Measurements from ENCODE around the gene ZSWIM7. TPM values are rescaled to one million over a fixed set of nuclear protein-coding genes. Genes with fewer than 3 reads are reported as not detected.

Gene ZSWIM7
- total and polyA plus RNA-seq, 11 donors = 15.3 to 47.3 (median 32.6) TPM

- 89 to 100% (median 97%) methylated on average over 1 of the region's 1 CpG for WGBS, 4 donors
- Histone ChIP-seq H3K9me3 (peaks cover 0 to 6% (median 0%) of the 10 kb centered on the region in 12 donors), H3K27ac (peak overlapping the region in 7 of 12 donors; percentile 6 to 69 (median 29)), H3K4me3 (no peak overlapping the region), H3K36me3 (peaks cover 0 to 99% (median 92%) of the 10 kb centered on the region in 9 donors), H3K27me3 (no peaks in the 10 kb centered on the region), H3K4me1 (peaks cover 4 to 38% (median 14%) of the 10 kb centered on the region in 12 donors)
- DNase-seq = no peak
- intact Hi-C loops (cut with DNase I) = no loop called here
- ATAC-seq = no peak
- TF ChIP-seq POLR2A (IDR thresholded peaks at IDR 0.05) (no peak), CTCF (IDR thresholded peaks at IDR 0.05) (no peak)
Observed at GRCh38 chr17:16005636-16006035, 6.1 kb upstream of the ZSWIM7 start.

GRCh38 chr17:16003841-16004240 lies 4.3 kb upstream of the ZSWIM7 start:
- Histone ChIP-seq H3K36me3 (peaks cover 0 to 81% (median 74%) of the 10 kb centered on the region in 9 donors), H3K27ac (peak overlapping the region; percentile 6 to 80 (median 54)), H3K4me1 (peaks cover 4 to 43% (median 18%) of the 10 kb centered on the region in 12 donors), H3K4me3 (no peak overlapping the region), H3K27me3 (no peaks in the 10 kb centered on the region), H3K9me3 (peaks cover 0 to 6% (median 0%) of the 10 kb centered on the region in 12 donors)
- WGBS, 4 donors = 44 to 66% (median 57%) methylated on average over 1 of the region's 1 CpG
- ATAC-seq (peak in 1 of 4 donors; percentile 6), DNase-seq (peak in 1 of 5 donors; percentile 21)
- intact Hi-C loops (cut with DNase I) = no loop called here
- TF ChIP-seq CTCF (IDR thresholded peaks at IDR 0.05) (no peak), POLR2A (IDR thresholded peaks at IDR 0.05) (no peak)

- peaks cover 0 to 70% (median 64%) of the 10 kb centered on the region in 9 donors for H3K36me3 ChIP-seq
- no peaks in the 10 kb centered on the region for H3K27me3 ChIP-seq
- peak overlapping the region in 10 of 12 donors; percentile 6 to 68 (median 54) for H3K27ac ChIP-seq
- H3K4me3 ChIP-seq = no peak overlapping the region
- ATAC-seq (no peak), DNase-seq (no peak)
- peaks cover 4 to 46% (median 27%) of the 10 kb centered on the region in 12 donors for H3K4me1 ChIP-seq
- 86 to 100% (median 95%) methylated on average over 2 of the region's 2 CpGs for WGBS, 4 donors
- H3K9me3 ChIP-seq = peaks cover 0 to 6% (median 0%) of the 10 kb centered on the region in 12 donors
- intact Hi-C loops (cut with DNase I) = no loop called here
- TF ChIP-seq POLR2A (IDR thresholded peaks at IDR 0.05) (no peak), CTCF (IDR thresholded peaks at IDR 0.05) (no peak)
Observed at GRCh38 chr17:16002708-16003260, 3.3 kb upstream of the ZSWIM7 start.

GRCh38 chr17:16001226-16001897 lies 1.9 kb upstream of the ZSWIM7 start:
- H3K27ac ChIP-seq = peak overlapping the region in 4 of 12 donors; percentile 88 to 98 (median 97)
- H3K4me3 ChIP-seq = peak overlapping the region in 8 of 12 donors; percentile 58 to 86 (median 78)
- intact Hi-C loops (cut with DNase I) = no loop called here

More at GRCh38 chr17:16001226-16001897, 1.9 kb upstream of the ZSWIM7 start:
- DNase-seq (no peak), ATAC-seq (no peak)
- H3K36me3 ChIP-seq = peaks cover 0 to 63% (median 52%) of the 10 kb centered on the region in 9 donors
- H3K4me1 ChIP-seq = peaks cover 4 to 51% (median 27%) of the 10 kb centered on the region in 12 donors
- TF ChIP-seq POLR2A (IDR thresholded peaks at IDR 0.05) (no peak), CTCF (IDR thresholded peaks at IDR 0.05) (no peak)
- H3K27me3 ChIP-seq = no peaks in the 10 kb centered on the region
- peaks cover 0 to 6% (median 0%) of the 10 kb centered on the region in 12 donors for H3K9me3 ChIP-seq

All from heart left ventricle (tissue), 16 donors.